Nephron (organoid): ENCODE measurements around the gene COMT.

Experiments used
- H3K27ac Mint-ChIP-seq, 3 experiments: 2 replicates each; pipeline ENCODE4 v1.8.0; 2020; ENCODE audit warnings: mixed read lengths in 3 of 3, mild to moderate bottlenecking in 2 of 3, moderate library complexity in 1 of 3
- H3K27me3 Mint-ChIP-seq: 2 replicates; pipeline ENCODE4 v1.8.0; 2021; ENCODE audit warnings: low read depth, mild to moderate bottlenecking, moderate library complexity, mixed read lengths
- H3K36me3 Mint-ChIP-seq: 2 replicates; pipeline ENCODE4 v1.8.0; 2020; ENCODE audit warnings: low read depth, mixed read lengths
- H3K4me1 Mint-ChIP-seq: 2 replicates; pipeline ENCODE4 v1.8.0; 2020; ENCODE audit warnings: mixed read lengths
- H3K4me3 Mint-ChIP-seq, 3 experiments: 2 replicates each; pipeline ENCODE4 v1.8.0; 2020; ENCODE audit warnings: mild to moderate bottlenecking in 3 of 3, mixed read lengths in 3 of 3, moderate library complexity in 2 of 3
- H3K9me3 Mint-ChIP-seq: 2 replicates; pipeline ENCODE4 v1.8.0; 2020; ENCODE audit warnings: mixed read lengths
- CTCF ChIP-seq, 3 experiments: fragments of 200-600 bp; sonication (generic); IDR thresholded peaks; one replicate each; pipeline ENCODE4 v1.5.0; 2021; ENCODE audit warnings: antibody characterized with exemption in 3 of 3; ENCODE audit not compliant: unreplicated experiment in 3 of 3

Gene COMT

GRCh38 chr22:19970031-19970478 lies 28.5 kb downstream of the COMT start:
- peaks cover 17% of the 10 kb centered on the region for H3K36me3 Mint-ChIP-seq
- peaks cover 26% of the 10 kb centered on the region for H3K4me1 Mint-ChIP-seq
- no peak for TF ChIP-seq CTCF (IDR thresholded peaks at IDR 0.05; ENCODE audit: unreplicated experiment in 3 of 3)
- no peaks in the 10 kb centered on the region for H3K9me3 Mint-ChIP-seq
- H3K27ac Mint-ChIP-seq = no peak overlapping the region
- no peak overlapping the region for H3K4me3 Mint-ChIP-seq
- H3K27me3 Mint-ChIP-seq = peaks cover 3% of the 10 kb centered on the region

GRCh38 chr22:19970479-19971275 lies 29.1 kb downstream of the COMT start:
- H3K27ac Mint-ChIP-seq = no peak overlapping the region
- peaks cover 17% of the 10 kb centered on the region for H3K36me3 Mint-ChIP-seq
- H3K9me3 Mint-ChIP-seq = no peaks in the 10 kb centered on the region
- TF ChIP-seq CTCF (IDR thresholded peaks at IDR 0.05; ENCODE audit: unreplicated experiment in 3 of 3) = peak; percentile 82 to 90 (median 89)
- no peak overlapping the region for H3K4me3 Mint-ChIP-seq
- peaks cover 3% of the 10 kb centered on the region for H3K27me3 Mint-ChIP-seq
- peaks cover 27% of the 10 kb centered on the region for H3K4me1 Mint-ChIP-seq

GRCh38 chr22:19971276-19972124 lies 29.9 kb downstream of the COMT start:
- H3K9me3 Mint-ChIP-seq = no peaks in the 10 kb centered on the region
- no peak overlapping the region for H3K4me3 Mint-ChIP-seq

GRCh38 chr22:19972251-19972650 lies 30.7 kb downstream of the COMT start:
- Mint-ChIP-seq H3K27me3 (no peaks in the 10 kb centered on the region), H3K4me3 (no peak overlapping the region), H3K36me3 (peaks cover 13% of the 10 kb centered on the region), H3K27ac (no peak overlapping the region), H3K4me1 (peaks cover 15% of the 10 kb centered on the region), H3K9me3 (no peaks in the 10 kb centered on the region)
- no peak for TF ChIP-seq CTCF (IDR thresholded peaks at IDR 0.05; ENCODE audit: unreplicated experiment in 3 of 3)

More at GRCh38 chr22:19971276-19972124, 29.9 kb downstream of the COMT start:
- H3K27me3 Mint-ChIP-seq = peaks cover 2% of the 10 kb centered on the region
- TF ChIP-seq CTCF (IDR thresholded peaks at IDR 0.05; ENCODE audit: unreplicated experiment in 3 of 3) = no peak
- H3K36me3 Mint-ChIP-seq = peaks cover 17% of the 10 kb centered on the region
- peaks cover 22% of the 10 kb centered on the region for H3K4me1 Mint-ChIP-seq
- H3K27ac Mint-ChIP-seq = no peak overlapping the region

- no peak overlapping the region for H3K27ac Mint-ChIP-seq
- H3K4me3 Mint-ChIP-seq = no peak overlapping the region
- TF ChIP-seq CTCF (IDR thresholded peaks at IDR 0.05; ENCODE audit: unreplicated experiment in 3 of 3) = no peak
- peaks cover 10% of the 10 kb centered on the region for H3K4me1 Mint-ChIP-seq
- H3K36me3 Mint-ChIP-seq = peaks cover 11% of the 10 kb centered on the region
- no peaks in the 10 kb centered on the region for H3K27me3 Mint-ChIP-seq
- H3K9me3 Mint-ChIP-seq = no peaks in the 10 kb centered on the region
These were observed 31.3 kb downstream of the COMT start for GRCh38 chr22:19972652-19973550.
